NK-92 treated with Interleukin-12 subunit alpha and Interleukin-12 subunit beta, amount 100 ng/mL, for 24 hours (cell line): ENCODE results near the gene MYO5A.
"Not testable (repeated sequence)": the region's sequence is repeated elsewhere in the genome, so short reads cannot be mapped to it uniquely, and the experiment has no call there.

Source experiments
- DNase-seq: peaks from one replicate; lab custom pipeline; 2025; lab: John Stamatoyannopoulos, UW

Gene MYO5A

GRCh38 chr15:52540374-52541012 is 11.8 kb upstream of the MYO5A start:
- no peak for DNase-seq

GRCh38 chr15:52537459-52537858 is 8.8 kb upstream of the MYO5A start:
- DNase-seq = no peak

- no peak for DNase-seq
These were observed 3.7 kb upstream of the MYO5A start for GRCh38 chr15:52532427-52532826.

GRCh38 chr15:52529940-52530339 is 1.3 kb upstream of the MYO5A start:
- no peak for DNase-seq

- DNase-seq = no peak
These were observed 753 bp upstream of the MYO5A start for GRCh38 chr15:52529341-52529924.

- DNase-seq = no peak
These were observed 643 bp downstream of the MYO5A start for GRCh38 chr15:52527911-52528563.

- no peak for DNase-seq
These were observed 1.3 kb downstream of the MYO5A start for GRCh38 chr15:52527196-52527910.

GRCh38 chr15:52524223-52525136 is 4.2 kb downstream of the MYO5A start:
- no peak for DNase-seq

- DNase-seq = no peak
These were observed 5.0 kb downstream of the MYO5A start for GRCh38 chr15:52523647-52524046.

- DNase-seq = no peak
These were observed 5.5 kb downstream of the MYO5A start for GRCh38 chr15:52523192-52523591.

- no peak for DNase-seq
These were observed 7.0 kb downstream of the MYO5A start for GRCh38 chr15:52521682-52522081.

- no peak for DNase-seq
These were observed 8.3 kb downstream of the MYO5A start for GRCh38 chr15:52520421-52520820.

- no peak for DNase-seq
These were observed 10.0 kb downstream of the MYO5A start for GRCh38 chr15:52518487-52519371.

- no peak for DNase-seq
These were observed 11.7 kb downstream of the MYO5A start for GRCh38 chr15:52517014-52517413.

GRCh38 chr15:52515343-52515742 is 13.3 kb downstream of the MYO5A start:
- DNase-seq = no peak

GRCh38 chr15:52514482-52514881 is 14.2 kb downstream of the MYO5A start:
- DNase-seq = no peak

GRCh38 chr15:52512869-52513268 is 15.8 kb downstream of the MYO5A start:
- not testable (repeated sequence) for DNase-seq

GRCh38 chr15:52511084-52511483 is 17.6 kb downstream of the MYO5A start:
- no peak for DNase-seq

GRCh38 chr15:52509500-52510245 is 19.0 kb downstream of the MYO5A start:
- DNase-seq = no peak

- no peak for DNase-seq
These were observed 22.1 kb downstream of the MYO5A start for GRCh38 chr15:52506549-52506948.
